GM12874 (cell line): ENCODE results near the gene CAMK2D.

Experiments
- CTCF ChIP-seq: IDR thresholded peaks from 2 replicates; pipeline ENCODE4 v1.5.1; 2011; ENCODE audit warnings: low read depth, mild to moderate bottlenecking, control low read depth, low read length, moderate library complexity; ENCODE audit not compliant: insufficient read depth

Gene CAMK2D

DNA sequence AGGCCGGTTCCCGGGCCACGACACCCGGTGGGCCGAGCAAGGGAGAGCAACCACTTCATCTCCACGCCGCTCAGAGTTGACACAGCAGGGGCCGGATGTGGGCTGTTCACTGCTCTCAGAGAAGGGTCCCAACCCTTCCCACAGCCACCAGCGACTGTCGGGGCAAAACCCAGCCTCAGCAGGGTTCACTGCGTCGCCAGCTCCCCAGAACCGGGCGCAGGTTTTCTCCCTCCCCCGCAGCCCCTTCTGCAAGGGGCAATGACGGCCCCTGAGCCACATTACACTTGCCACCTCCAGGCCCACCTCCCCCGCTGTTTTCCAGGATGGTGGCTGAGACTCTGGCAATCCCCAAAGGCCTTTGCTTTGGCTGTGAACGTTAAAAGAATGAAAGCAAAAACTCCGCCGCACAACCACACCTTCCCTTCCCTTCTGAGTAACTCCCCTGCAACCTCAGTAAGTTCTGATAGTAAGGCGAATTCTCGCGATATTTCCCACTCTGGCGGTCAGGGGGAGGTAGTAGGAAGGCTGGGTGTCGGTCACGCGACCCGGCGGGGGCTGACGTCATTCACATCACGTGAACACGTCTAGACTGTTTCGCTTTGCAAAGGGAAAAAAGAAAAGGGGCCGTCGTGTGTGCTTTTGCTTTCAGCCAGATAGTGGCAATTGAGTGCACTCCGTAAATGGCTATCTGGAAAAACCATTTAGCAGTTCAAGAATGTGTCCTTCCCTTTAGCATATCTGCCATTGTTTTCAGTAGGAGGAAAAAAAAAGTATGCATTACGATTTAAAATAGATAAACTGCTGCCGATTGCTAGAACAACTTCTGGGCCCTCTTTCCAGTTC, 869 bp upstream of the CAMK2D start:
- no peak for TF ChIP-seq CTCF

DNA sequence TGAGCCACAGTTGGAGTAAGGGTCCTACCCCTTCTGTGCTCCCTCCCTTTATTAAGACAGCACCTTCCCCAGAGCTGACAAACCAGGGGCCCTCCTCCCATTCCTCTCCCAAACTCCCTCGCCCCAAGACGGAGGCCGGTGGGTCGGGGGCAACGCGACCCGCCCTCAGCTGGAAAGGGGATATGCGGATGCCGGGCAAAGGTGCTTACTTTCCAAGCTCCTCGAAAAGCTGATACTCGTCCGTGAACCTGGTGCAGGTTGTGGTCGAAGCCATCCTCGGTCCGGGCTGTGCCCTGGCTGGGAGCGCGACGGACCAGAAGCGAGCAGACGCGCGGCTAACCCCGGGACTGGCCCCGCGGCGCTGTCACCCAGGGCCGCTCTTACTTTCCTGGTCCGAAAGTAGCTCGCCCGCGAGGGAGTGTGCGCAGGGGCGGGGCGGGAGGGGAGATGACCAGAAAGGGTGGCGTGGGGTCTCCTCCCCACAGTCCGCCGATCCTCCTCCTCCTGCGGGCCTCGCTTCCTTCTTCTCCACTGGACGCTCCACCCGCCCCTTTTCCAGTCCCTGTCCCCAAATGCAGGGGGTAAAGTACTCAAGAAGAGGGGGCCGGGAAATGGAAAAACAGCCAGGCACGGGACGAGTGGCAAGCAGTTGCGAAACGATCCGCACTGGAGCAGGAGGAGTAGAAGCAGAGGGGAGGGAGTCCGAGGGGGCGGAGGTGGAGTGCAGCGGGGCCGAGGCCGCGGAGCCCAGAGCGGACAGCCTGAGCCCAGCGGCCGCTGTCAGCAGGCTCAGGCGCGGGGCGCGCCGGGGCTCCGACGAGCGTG, 531 bp downstream of the CAMK2D start:
- TF ChIP-seq CTCF: no peak

DNA sequence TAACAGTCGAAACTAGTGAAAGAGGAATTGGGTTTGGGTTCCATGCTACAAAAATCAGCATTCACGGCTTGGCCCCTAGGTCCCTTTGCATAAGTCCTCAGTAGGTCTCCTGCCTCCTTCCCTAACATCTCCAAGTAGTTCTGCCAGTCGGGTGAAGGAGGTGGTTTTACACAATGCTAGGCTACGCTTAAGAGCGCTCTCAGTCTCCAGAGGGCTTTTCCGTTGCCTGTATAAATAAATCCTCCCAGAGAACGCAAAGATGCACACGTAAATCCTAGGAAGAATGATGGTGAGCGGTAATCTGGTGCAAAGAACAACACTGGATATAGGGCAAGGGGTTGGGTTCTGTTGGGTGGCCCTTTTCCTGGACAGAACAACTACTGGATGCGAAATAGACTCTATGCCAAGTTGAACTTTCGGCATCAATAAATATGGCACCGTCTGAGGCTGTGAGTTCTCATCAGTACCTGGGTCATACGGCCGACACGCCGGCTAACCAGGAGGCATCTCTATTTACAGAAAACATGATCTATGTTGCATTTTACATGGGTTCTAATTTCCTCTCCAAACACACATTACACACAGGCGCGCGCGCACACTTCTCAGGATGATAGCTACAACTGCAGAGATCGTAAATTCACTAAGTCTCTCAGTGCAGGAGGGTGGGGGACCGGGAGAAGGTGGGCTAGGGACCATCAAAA, 1.3 kb downstream of the CAMK2D start:
- no peak for TF ChIP-seq CTCF

DNA sequence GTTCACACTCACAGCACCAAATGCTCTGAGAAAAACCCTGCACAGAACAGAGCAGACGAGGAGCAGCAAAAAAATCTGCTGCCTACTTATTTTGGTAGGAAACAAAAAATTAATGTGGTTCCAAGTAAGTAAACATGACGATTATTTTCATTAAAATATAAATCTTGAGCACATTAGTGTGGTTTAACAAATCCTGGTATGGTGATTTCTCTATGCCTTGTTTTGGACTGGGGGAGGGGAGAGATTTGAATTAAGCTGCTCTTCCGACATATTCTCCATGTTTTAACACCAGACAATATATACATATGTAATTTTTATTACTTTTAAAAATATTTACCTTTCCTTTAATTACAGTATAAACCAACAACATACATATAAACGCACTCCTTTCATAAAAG, 1.8 kb downstream of the CAMK2D start:
- no peak for TF ChIP-seq CTCF

DNA sequence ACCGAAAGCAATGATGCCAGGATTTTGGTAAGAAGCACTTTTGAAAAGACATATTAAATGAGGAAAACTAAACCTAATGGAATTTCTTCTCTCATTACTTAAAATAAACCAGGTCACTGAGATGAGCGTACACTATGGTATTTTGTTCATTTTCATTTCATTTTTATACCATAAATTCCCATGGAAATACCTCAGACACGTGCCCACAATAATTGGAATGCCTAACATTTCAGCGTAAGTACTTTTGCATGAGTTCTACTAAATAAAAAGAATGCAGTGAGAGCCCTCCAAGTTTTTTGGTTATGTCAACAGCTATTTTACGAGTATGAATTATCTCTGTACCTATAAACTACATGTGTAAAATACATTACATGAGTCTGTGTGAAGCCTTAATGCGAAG, 3.2 kb downstream of the CAMK2D start:
- no peak for TF ChIP-seq CTCF

DNA sequence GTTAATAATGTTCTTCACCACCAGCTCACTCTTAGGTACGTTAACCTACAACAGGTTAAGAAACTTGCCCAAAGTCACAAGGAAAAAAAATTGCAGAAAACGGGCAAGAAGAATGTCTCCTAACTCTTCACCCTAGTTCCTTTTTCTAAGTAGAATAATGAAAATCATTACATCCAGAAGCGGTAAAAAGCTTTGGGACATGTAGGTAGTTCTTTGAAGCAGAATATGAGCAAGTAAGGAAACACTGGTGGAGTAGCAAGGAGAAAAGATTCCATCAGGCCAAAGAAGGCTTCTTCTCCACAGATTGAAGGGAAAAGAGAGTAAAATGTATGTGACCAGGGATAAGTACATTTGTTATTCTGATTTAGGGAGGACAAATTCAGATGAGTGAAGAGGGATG, 4.1 kb downstream of the CAMK2D start:
- no peak for TF ChIP-seq CTCF

DNA sequence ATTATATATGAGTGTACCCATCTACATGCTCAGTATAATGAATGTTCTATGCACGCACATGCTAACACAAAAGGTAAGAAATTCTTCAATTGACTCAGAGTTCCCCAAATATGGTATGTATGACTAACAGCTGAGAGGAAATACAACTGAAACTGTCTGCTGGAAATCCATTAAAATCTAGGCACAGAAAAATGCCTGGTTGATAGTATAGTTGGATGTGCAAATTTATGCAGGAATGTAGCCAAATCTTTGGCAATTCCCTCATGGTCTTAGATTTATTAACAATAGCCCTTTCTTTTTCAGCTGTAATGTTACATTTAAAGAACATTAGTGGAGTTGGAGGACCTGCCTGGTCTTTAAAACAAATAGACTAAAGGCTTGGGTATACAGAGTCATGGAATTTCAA, 5.5 kb downstream of the CAMK2D start:
- no peak for TF ChIP-seq CTCF
